Calu3 (cell line): ENCODE measurements around the gene SLC40A1. TPM values are rescaled to one million over a fixed set of nuclear protein-coding genes. Genes with fewer than 3 reads are reported as not detected.

Source experiments
- BruUV-seq: library from RNA; stranded (reverse); fragments of 400-500 nt; replicated peaks from 2 replicates; lab custom pipeline; 2021; lab: Mats Ljungman, UMichigan
- CTCF ChIA-PET: fragments of 300-600 bp; sonication (Branson Sonifier 250); formaldehyde crosslinking; loops from one replicate; lab custom pipeline; 2022; ENCODE audit warnings: antibody characterized with exemption; lab: Charles Lee
- DNase-seq: peaks from one replicate; pipeline ENCODE4 v3.0.0; 2022
- H3K27ac Mint-ChIP-seq: one replicate; pipeline ENCODE4 v1.8.0; 2022; ENCODE audit warnings: mixed read lengths; ENCODE audit not compliant: unreplicated experiment
- H3K27me3 Mint-ChIP-seq: one replicate; pipeline ENCODE4 v1.8.0; 2022; ENCODE audit warnings: mixed read lengths; ENCODE audit not compliant: unreplicated experiment
- H3K36me3 Mint-ChIP-seq: one replicate; pipeline ENCODE4 v1.8.0; 2022; ENCODE audit warnings: mild to moderate bottlenecking, moderate library complexity, mixed read lengths; ENCODE audit not compliant: insufficient read depth, unreplicated experiment
- H3K4me1 Mint-ChIP-seq: one replicate; pipeline ENCODE4 v1.8.0; 2022; ENCODE audit warnings: mild to moderate bottlenecking, low read depth, mixed read lengths; ENCODE audit not compliant: unreplicated experiment
- H3K4me3 Mint-ChIP-seq: one replicate; pipeline ENCODE4 v1.8.0; 2022; ENCODE audit warnings: mild to moderate bottlenecking, low read depth, moderate library complexity, mixed read lengths; ENCODE audit not compliant: unreplicated experiment
- H3K9me3 Mint-ChIP-seq: one replicate; pipeline ENCODE4 v1.8.0; 2022; ENCODE audit warnings: low read depth, mixed read lengths; ENCODE audit not compliant: unreplicated experiment
- CTCF ChIP-seq: fragments of 200-600 bp; IDR thresholded peaks from one replicate; pipeline ENCODE4 v1.8.0; 2022; ENCODE audit warnings: antibody characterized with exemption; ENCODE audit not compliant: unreplicated experiment
- intact Hi-C: fragments of 100-400 bp; cut with micrococcal nuclease; formaldehyde crosslinking; loops from one replicate; pipeline ENCODE4 v1.10.0; 2022; ENCODE audit not compliant: unreplicated experiment
- total RNA-seq: library from RNA; stranded (reverse); gene quantifications from 2 replicates; pipeline ENCODE4 v1.2.3, GENCODE V29; 2022

SLC40A1 gene
- total RNA-seq, 1 experiment from 2014 or later, result 37.6 TPM

GRCh38 chr2:189511210-189511959 lies 69.2 kb downstream of the SLC40A1 start:
- intact Hi-C loops, result no loop called here
- no peak overlapping the region for H3K4me3 Mint-ChIP-seq
- no TSS peak for BruUV-seq
- peaks cover 4% of the 10 kb centered on the region for H3K36me3 Mint-ChIP-seq
- DNase-seq, result no peak
- H3K27ac Mint-ChIP-seq, result no peak overlapping the region
- H3K9me3 Mint-ChIP-seq, result peaks cover 7% of the 10 kb centered on the region
- H3K27me3 Mint-ChIP-seq, result no peaks in the 10 kb centered on the region
- TF ChIP-seq CTCF, result no peak
- CTCF ChIA-PET, result interaction anchor here (0.7 kb wide), 1 partner anchor 24 kb away, joined by 3 read pairs; no protein-coding TSS in a partner anchor
- peaks cover 5% of the 10 kb centered on the region for H3K4me1 Mint-ChIP-seq

Other genes with a start within 250 kb of the SLC40A1 start
- 53.8 and 57.7 TPM in 2 replicates for gene WDR75, start 139.3 kb downstream of the SLC40A1 start, total RNA-seq
- 29.1 and 30.7 TPM in 2 replicates for gene ASNSD1, start 80.7 kb upstream of the SLC40A1 start, total RNA-seq
- gene ANKAR, start 93.9 kb upstream of the SLC40A1 start, total RNA-seq, result 2.1 and 6.3 TPM in 2 replicates
- gene OSGEPL1, start 182.0 kb upstream of the SLC40A1 start, total RNA-seq, result 7.5 and 8.6 TPM in 2 replicates
- gene ORMDL1, start 203.6 kb upstream of the SLC40A1 start, total RNA-seq, result 58.4 TPM in 2 replicates
- 30.1 and 43.8 TPM in 2 replicates for gene PMS1, start 203.7 kb upstream of the SLC40A1 start, total RNA-seq